ENCODE results near the gene TCTN1. TPM values are rescaled to one million over a fixed set of nuclear protein-coding genes. Genes with fewer than 3 reads are reported as not detected.
"Not testable (repeated sequence)": the region's sequence is repeated elsewhere in the genome, so short reads cannot be mapped to it uniquely, and the experiment has no call there.

Gene TCTN1
- total RNA-seq, 4 donors from 2014 or later = 28.5 to 71.2 (median 35.1) TPM

- Histone ChIP-seq H3K4me3 (no peak overlapping the region), H3K9me3 (no peaks in the 10 kb centered on the region), H3K27ac (peak overlapping the region; percentile 75 to 88 (median 81)), H3K4me1 (peaks cover 10 to 22% (median 17%) of the 10 kb centered on the region in 4 donors), H3K36me3 (no peaks in the 10 kb centered on the region), H3K27me3 (no peaks in the 10 kb centered on the region)
- no peak for DNase-seq
- in situ Hi-C loops (cut with MboI; ENCODE audit: low pct_ligation_motif_present in 1 of 4, low pct_unique_long_range_greater_than_20kb in 1 of 4, low sequenced_read_pairs in 3 of 4) (no loop called here), intact Hi-C loops (cut with DNase I; ENCODE audit: low total_unique reads) (loop anchor here (5.0 kb wide), 1 partner anchor 75 kb away; no protein-coding TSS in a partner anchor)
- 40 to 72% methylated on average over 1 to 5 of the region's 5 CpGs for WGBS, 2 donors (ENCODE audit: low coverage in 1 of 2)
- TF ChIP-seq CTCF (IDR thresholded peaks at IDR 0.05) = no peak
- no peak for TF ChIP-seq POLR2A (IDR thresholded peaks at IDR 0.05)
- no peak for TF ChIP-seq POLR2AphosphoS5 (IDR thresholded peaks at IDR 0.05)
- TF ChIP-seq EP300 (IDR thresholded peaks at IDR 0.05; ENCODE audit: low read depth) = no peak
Observed at GRCh38 chr12:110592078-110592477, 21.9 kb upstream of the TCTN1 start.

- Histone ChIP-seq H3K4me1 (peaks cover 10 to 22% (median 17%) of the 10 kb centered on the region in 4 donors), H3K27ac (peak overlapping the region in 3 of 4 donors; percentile 18 to 88 (median 75))
- H3K27me3 ChIP-seq; H3K4me3 ChIP-seq; in situ Hi-C loops (cut with MboI; ENCODE audit: low pct_ligation_motif_present in 1 of 4, low pct_unique_long_range_greater_than_20kb in 1 of 4, low sequenced_read_pairs in 3 of 4); H3K9me3 ChIP-seq; DNase-seq; H3K36me3 ChIP-seq: not testable (repeated sequence)
- intact Hi-C loops (cut with DNase I; ENCODE audit: low total_unique reads) = loop anchor here (5.0 kb wide), 1 partner anchor 76 kb away; no protein-coding TSS in a partner anchor
- WGBS, 2 donors (ENCODE audit: low coverage in 1 of 2) = 71 to 86% methylated on average over 1 to 4 of the region's 4 CpGs
Observed at GRCh38 chr12:110592919-110593318, 21.0 kb upstream of the TCTN1 start.

GRCh38 chr12:110597885-110598284, 16.0 kb upstream of the TCTN1 start:
- DNase-seq = no peak
- Histone ChIP-seq H3K36me3 (no peaks in the 10 kb centered on the region), H3K27ac (no peak overlapping the region), H3K9me3 (no peaks in the 10 kb centered on the region), H3K4me3 (no peak overlapping the region), H3K4me1 (no peaks in the 10 kb centered on the region), H3K27me3 (no peaks in the 10 kb centered on the region)
- TF ChIP-seq POLR2A (IDR thresholded peaks at IDR 0.05) (no peak), CTCF (IDR thresholded peaks at IDR 0.05) (no peak), POLR2AphosphoS5 (IDR thresholded peaks at IDR 0.05) (no peak), EP300 (IDR thresholded peaks at IDR 0.05; ENCODE audit: low read depth) (no peak)
- intact Hi-C loops (cut with DNase I; ENCODE audit: low total_unique reads) = no loop called here
- in situ Hi-C loops (cut with MboI; ENCODE audit: low pct_ligation_motif_present in 1 of 4, low pct_unique_long_range_greater_than_20kb in 1 of 4, low sequenced_read_pairs in 3 of 4) = loop anchor here in 1 of 4 donors (5.0 kb wide), 1 partner anchor 41 kb away; no protein-coding TSS in a partner anchor
- 69 to 89% methylated on average over 1 of the region's 1 CpG for WGBS, 2 donors (ENCODE audit: low coverage in 1 of 2)

GRCh38 chr12:110599334-110599733, 14.6 kb upstream of the TCTN1 start:
- intact Hi-C loops (cut with DNase I; ENCODE audit: low total_unique reads) (no loop called here), in situ Hi-C loops (cut with MboI; ENCODE audit: low pct_ligation_motif_present in 1 of 4, low pct_unique_long_range_greater_than_20kb in 1 of 4, low sequenced_read_pairs in 3 of 4) (loop anchor here in 1 of 4 donors (5.0 kb wide), 1 partner anchor 42 kb away; no protein-coding TSS in a partner anchor)
- Histone ChIP-seq H3K27ac (no peak overlapping the region), H3K36me3 (no peaks in the 10 kb centered on the region), H3K27me3 (no peaks in the 10 kb centered on the region), H3K4me3 (no peak overlapping the region), H3K9me3 (no peaks in the 10 kb centered on the region), H3K4me1 (no peaks in the 10 kb centered on the region)
- TF ChIP-seq POLR2AphosphoS5 (IDR thresholded peaks at IDR 0.05) = no peak
- DNase-seq = no peak
- 78 to 79% methylated on average over 4 of the region's 4 CpGs for WGBS, 2 donors (ENCODE audit: low coverage in 1 of 2)

- DNase-seq = no peak
- WGBS, 2 donors (ENCODE audit: low coverage in 1 of 2) = 27 to 39% methylated on average over 3 to 4 of the region's 4 CpGs
- H3K27ac ChIP-seq = no peak overlapping the region
- H3K9me3 ChIP-seq = no peaks in the 10 kb centered on the region
- no peaks in the 10 kb centered on the region for H3K4me1 ChIP-seq
- H3K27me3 ChIP-seq = no peaks in the 10 kb centered on the region
- in situ Hi-C loops (cut with MboI; ENCODE audit: low pct_ligation_motif_present in 1 of 4, low pct_unique_long_range_greater_than_20kb in 1 of 4, low sequenced_read_pairs in 3 of 4) = loop anchor here (5.0 to 25.0 kb wide), 4 partner anchors 85 to 513 kb away; partner anchors contain the start of gene ARPC3 (in 1 of the 4)
- H3K4me3 ChIP-seq = no peak overlapping the region
- intact Hi-C loops (cut with DNase I; ENCODE audit: low total_unique reads) = loop anchor here (5.0 kb wide), 2 partner anchors 88 to 148 kb away; partner anchors contain the start of gene ARPC3
- H3K36me3 ChIP-seq = no peaks in the 10 kb centered on the region
- no peak for TF ChIP-seq POLR2AphosphoS5 (IDR thresholded peaks at IDR 0.05)
- no peak for TF ChIP-seq EP300 (IDR thresholded peaks at IDR 0.05; ENCODE audit: low read depth)
- peak; percentile 26 to 61 (median 41) for TF ChIP-seq CTCF (IDR thresholded peaks at IDR 0.05)
- TF ChIP-seq POLR2A (IDR thresholded peaks at IDR 0.05) = no peak
Observed at GRCh38 chr12:110600254-110600653, 13.7 kb upstream of the TCTN1 start.
